DOHH2 (cell line): ENCODE measurements around the gene ATP6V0D1.

Experiments
- H3F3A ChIP-seq: fragments of 200-600 bp; sonication (generic), shearing (Covaris generic); 2 replicates; pipeline ENCODE4 v1.6.0; 2016; ENCODE audit warnings: antibody characterized with exemption, mild to moderate bottlenecking; ENCODE audit not compliant: control insufficient read depth, insufficient read depth
- H3K27ac ChIP-seq: fragments of 200-600 bp; sonication (generic); 2 replicates; pipeline ENCODE4 v1.5.1; 2014; ENCODE audit warnings: low read depth, mild to moderate bottlenecking, low read length, moderate library complexity
- H3K27me3 ChIP-seq: fragments of 200-600 bp; sonication (generic); 2 replicates; pipeline ENCODE4 v1.6.1; 2014; ENCODE audit warnings: mild to moderate bottlenecking, low read length, mixed read lengths; ENCODE audit not compliant: control insufficient read depth
- H3K36me3 ChIP-seq: fragments of 200-600 bp; sonication (generic); 2 replicates; pipeline ENCODE4 v1.6.1; 2014; ENCODE audit warnings: mild to moderate bottlenecking, low read length, moderate library complexity, mixed read lengths; ENCODE audit not compliant: control insufficient read depth
- H3K4me1 ChIP-seq: fragments of 200-600 bp; sonication (generic); 2 replicates; pipeline ENCODE4 v1.6.1; 2014; ENCODE audit warnings: mild to moderate bottlenecking, low read length, mixed read lengths; ENCODE audit not compliant: control insufficient read depth
- H3K4me2 ChIP-seq: fragments of 200-600 bp; sonication (generic); 2 replicates; pipeline ENCODE4 v1.6.0; 2014; ENCODE audit warnings: mild to moderate bottlenecking, low read length, moderate library complexity
- H3K4me3 ChIP-seq: fragments of 200-600 bp; sonication (generic); 2 replicates; pipeline ENCODE4 v1.5.1; 2014; ENCODE audit warnings: mild to moderate bottlenecking, low read length, mixed read lengths
- H3K79me2 ChIP-seq: fragments of 200-600 bp; sonication (generic); 2 replicates; pipeline ENCODE4 v1.6.1; 2014; ENCODE audit warnings: mild to moderate bottlenecking, low read length, mixed read lengths; ENCODE audit not compliant: control insufficient read depth
- H3K9me2 ChIP-seq: fragments of 200-600 bp; sonication (generic); replicated peaks from 2 replicates; pipeline ENCODE4 v1.6.1; 2014; ENCODE audit warnings: mild to moderate bottlenecking, low read length, mixed read lengths; ENCODE audit not compliant: control insufficient read depth
- H3K9me3 ChIP-seq: fragments of 200-600 bp; sonication (generic); 2 replicates; pipeline ENCODE4 v1.6.1; 2014; ENCODE audit warnings: antibody characterized with exemption, low read length, mixed read lengths; ENCODE audit not compliant: control insufficient read depth, insufficient read depth
- H4K20me1 ChIP-seq: fragments of 200-600 bp; sonication (generic); 2 replicates; pipeline ENCODE4 v1.6.0; 2014; ENCODE audit warnings: low read depth, mild to moderate bottlenecking, antibody characterized with exemption, low read length, moderate library complexity; ENCODE audit not compliant: control insufficient read depth, insufficient read depth
- EZH2phosphoT487 ChIP-seq: fragments of 200-600 bp; sonication (generic); IDR thresholded peaks from 2 replicates; pipeline ENCODE4 v1.6.1; 2017; ENCODE audit warnings: borderline replicate concordance, mild to moderate bottlenecking, antibody characterized with exemption, low read length, moderate library complexity, mixed read lengths
- TF ChIP-seq, protein P1 (sequence below): fragments of 200-600 bp; sonication (generic); IDR thresholded peaks from one replicate; pipeline ENCODE4 v1.5.1; 2014; ENCODE audit warnings: antibody characterized with exemption, mild to moderate bottlenecking, low read depth, low read length; ENCODE audit not compliant: poor library complexity, severe bottlenecking

The ATP6V0D1 gene

DNA sequence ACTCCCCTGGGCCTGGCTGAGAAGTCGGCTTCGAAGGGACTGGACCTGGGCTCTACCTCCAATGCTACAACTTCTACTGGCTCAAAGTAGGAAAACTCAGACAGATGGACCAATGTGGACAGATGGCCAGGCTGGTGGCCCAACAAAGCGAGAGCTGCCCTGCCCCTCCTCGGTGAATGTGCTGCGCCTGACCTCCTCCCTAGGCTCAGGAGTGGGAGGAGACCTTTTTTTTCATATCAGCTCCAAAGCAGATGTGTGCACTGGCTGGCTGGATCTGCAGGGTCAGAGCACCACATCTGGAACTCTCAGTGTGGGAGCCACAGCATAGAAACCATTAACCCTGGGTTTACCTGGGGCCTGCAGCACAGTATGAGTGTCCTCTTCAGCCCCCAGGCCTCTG, 20.8 kb downstream of the ATP6V0D1 start:
- TF ChIP-seq, protein P1, sequence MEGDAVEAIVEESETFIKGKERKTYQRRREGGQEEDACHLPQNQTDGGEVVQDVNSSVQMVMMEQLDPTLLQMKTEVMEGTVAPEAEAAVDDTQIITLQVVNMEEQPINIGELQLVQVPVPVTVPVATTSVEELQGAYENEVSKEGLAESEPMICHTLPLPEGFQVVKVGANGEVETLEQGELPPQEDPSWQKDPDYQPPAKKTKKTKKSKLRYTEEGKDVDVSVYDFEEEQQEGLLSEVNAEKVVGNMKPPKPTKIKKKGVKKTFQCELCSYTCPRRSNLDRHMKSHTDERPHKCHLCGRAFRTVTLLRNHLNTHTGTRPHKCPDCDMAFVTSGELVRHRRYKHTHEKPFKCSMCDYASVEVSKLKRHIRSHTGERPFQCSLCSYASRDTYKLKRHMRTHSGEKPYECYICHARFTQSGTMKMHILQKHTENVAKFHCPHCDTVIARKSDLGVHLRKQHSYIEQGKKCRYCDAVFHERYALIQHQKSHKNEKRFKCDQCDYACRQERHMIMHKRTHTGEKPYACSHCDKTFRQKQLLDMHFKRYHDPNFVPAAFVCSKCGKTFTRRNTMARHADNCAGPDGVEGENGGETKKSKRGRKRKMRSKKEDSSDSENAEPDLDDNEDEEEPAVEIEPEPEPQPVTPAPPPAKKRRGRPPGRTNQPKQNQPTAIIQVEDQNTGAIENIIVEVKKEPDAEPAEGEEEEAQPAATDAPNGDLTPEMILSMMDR: no peak
- no peak for TF ChIP-seq EZH2phosphoT487
- H3K79me2 ChIP-seq: peaks cover 21% of the 10 kb centered on the region
- H3K27ac ChIP-seq: no peak overlapping the region
- no peaks in the 10 kb centered on the region for H3K9me3 ChIP-seq
- no peaks in the 10 kb centered on the region for H4K20me1 ChIP-seq
- H3K4me1 ChIP-seq: no peaks in the 10 kb centered on the region
- H3K9me2 ChIP-seq: no peaks in the 10 kb centered on the region
- no peak overlapping the region for H3K4me2 ChIP-seq
- no peaks in the 10 kb centered on the region for H3K27me3 ChIP-seq
- no peaks in the 10 kb centered on the region for H3K36me3 ChIP-seq
- no peak overlapping the region for H3K4me3 ChIP-seq
- no peaks in the 10 kb centered on the region for H3F3A ChIP-seq

DNA sequence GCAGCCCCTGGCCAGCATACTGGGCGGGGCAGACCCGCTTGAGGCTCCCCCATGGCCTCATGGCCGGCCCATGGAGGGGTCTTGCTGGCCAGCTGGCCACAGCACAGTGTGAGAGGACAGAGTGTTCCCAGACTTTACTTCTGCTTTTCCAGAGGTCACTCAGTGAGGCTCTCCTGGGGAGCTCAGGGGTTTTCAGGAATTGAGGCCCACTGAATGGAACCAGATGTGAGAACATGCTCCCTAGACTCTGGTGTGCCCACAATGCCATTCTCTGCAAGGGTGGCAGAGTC, 21.2 kb downstream of the ATP6V0D1 start:
- no peaks in the 10 kb centered on the region for H3K9me3 ChIP-seq
- H3K4me1 ChIP-seq: no peaks in the 10 kb centered on the region
- H3K36me3 ChIP-seq: no peaks in the 10 kb centered on the region
- no peaks in the 10 kb centered on the region for H4K20me1 ChIP-seq
- TF ChIP-seq, protein P1: no peak
- no peak for TF ChIP-seq EZH2phosphoT487
- peaks cover 17% of the 10 kb centered on the region for H3K79me2 ChIP-seq
- H3K4me3 ChIP-seq: no peak overlapping the region
- no peak overlapping the region for H3K4me2 ChIP-seq
- no peaks in the 10 kb centered on the region for H3F3A ChIP-seq
- H3K27me3 ChIP-seq: no peaks in the 10 kb centered on the region
- H3K9me2 ChIP-seq: no peaks in the 10 kb centered on the region
- no peak overlapping the region for H3K27ac ChIP-seq

DNA sequence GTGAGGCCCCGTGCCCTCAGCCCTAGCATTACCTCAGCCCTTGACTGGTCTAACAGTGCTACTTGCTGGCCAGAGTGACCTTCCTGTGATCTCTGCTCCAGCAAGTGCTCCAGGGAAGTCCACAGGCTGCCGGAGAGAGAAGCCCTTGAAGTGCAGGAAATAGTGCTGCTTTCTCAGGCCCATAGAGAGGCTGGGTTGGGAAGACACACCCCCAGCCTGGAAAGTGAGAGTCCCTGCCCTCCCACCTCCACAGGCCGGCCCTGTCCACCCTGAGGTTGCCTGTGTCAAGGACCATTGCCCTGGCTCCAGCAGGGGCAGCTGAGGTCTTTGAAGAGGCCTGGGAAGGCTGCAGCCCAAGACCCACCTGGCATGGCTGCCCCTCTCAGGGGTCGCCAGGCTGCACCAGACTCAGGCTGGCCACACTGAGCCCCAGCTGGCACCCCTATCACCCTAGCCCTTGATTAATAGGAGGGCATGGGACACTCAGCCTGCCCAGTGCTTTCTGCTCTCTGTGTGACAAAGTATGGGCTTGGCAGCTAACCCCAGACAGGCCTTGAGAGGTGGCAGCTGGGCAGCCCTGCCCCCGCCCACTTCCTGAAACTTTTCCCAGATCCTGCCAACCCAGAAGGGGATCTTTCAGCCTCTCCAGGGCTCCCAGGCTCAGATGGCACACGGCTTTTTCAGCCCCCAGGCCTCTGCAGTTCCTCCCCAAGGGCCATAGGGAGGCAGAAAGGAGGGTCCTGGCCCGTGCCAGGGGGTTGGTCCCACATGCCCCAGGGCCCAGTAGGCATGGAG, 21.7 kb downstream of the ATP6V0D1 start:
- H3K4me3 ChIP-seq: no peak overlapping the region
- no peaks in the 10 kb centered on the region for H3F3A ChIP-seq
- no peak overlapping the region for H3K27ac ChIP-seq
- H3K79me2 ChIP-seq: peaks cover 12% of the 10 kb centered on the region
- no peak overlapping the region for H3K4me2 ChIP-seq
- H4K20me1 ChIP-seq: no peaks in the 10 kb centered on the region
- H3K4me1 ChIP-seq: no peaks in the 10 kb centered on the region
- no peaks in the 10 kb centered on the region for H3K36me3 ChIP-seq
- H3K9me2 ChIP-seq: no peaks in the 10 kb centered on the region
- no peak for TF ChIP-seq EZH2phosphoT487
- TF ChIP-seq, protein P1: no peak
- no peaks in the 10 kb centered on the region for H3K9me3 ChIP-seq
- H3K27me3 ChIP-seq: no peaks in the 10 kb centered on the region
